ENCODE measurements around the gene CARS1. TPM values are rescaled to one million over a fixed set of nuclear protein-coding genes. Genes with fewer than 3 reads are reported as not detected.

CARS1 gene
- total RNA-seq, 4 donors from 2014 or later, result 29.3 to 50.4 (median 36.4) TPM

- no peak overlapping the region for H3K27ac ChIP-seq
- no peak overlapping the region for H3K4me3 ChIP-seq
- peaks cover 6 to 99% (median 18%) of the 10 kb centered on the region in 3 donors for H3K36me3 ChIP-seq
- H3K9me3 ChIP-seq, result no peaks in the 10 kb centered on the region
- no peaks in the 10 kb centered on the region for H3K27me3 ChIP-seq
- no peaks in the 10 kb centered on the region for H3K4me1 ChIP-seq
- TF ChIP-seq POLR2A (IDR thresholded peaks at IDR 0.05) (no peak), CTCF (IDR thresholded peaks at IDR 0.05) (no peak), EP300 (IDR thresholded peaks at IDR 0.05) (no peak)
- WGBS, 2 donors, result 70 to 82% methylated on average over 5 of the region's 5 CpGs
- DNase-seq (ENCODE audit: low spot score in 2 of 2), result no peak
These were observed 96.1 kb downstream of the CARS1 start for GRCh38 chr11:2961080-2961479.

DNA sequence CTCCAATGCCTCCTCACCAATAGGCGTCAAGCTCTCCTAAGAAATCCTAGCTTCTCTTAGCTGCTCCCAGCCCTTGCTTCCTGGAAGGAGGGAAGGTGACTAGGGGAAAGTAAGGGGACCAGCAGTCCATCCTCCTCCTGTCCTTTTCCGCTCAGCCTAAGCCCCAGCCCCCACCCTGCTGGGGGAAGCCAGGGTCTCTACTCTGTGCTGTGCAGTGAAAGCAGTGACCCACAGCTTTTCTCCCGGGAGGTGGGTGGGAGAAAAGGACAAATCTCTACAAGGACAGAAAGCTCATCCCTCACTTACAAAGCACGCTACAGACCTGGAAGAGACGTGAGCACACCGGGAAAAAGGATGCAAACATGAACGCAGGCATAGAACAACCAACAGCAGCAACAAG lies 97.1 kb downstream of the CARS1 start:
- no peaks in the 10 kb centered on the region for H3K9me3 ChIP-seq
- no peak for DNase-seq (ENCODE audit: low spot score in 2 of 2)
- no peak overlapping the region for H3K4me3 ChIP-seq
- no peaks in the 10 kb centered on the region for H3K27me3 ChIP-seq
- peaks cover 6 to 99% (median 14%) of the 10 kb centered on the region in 3 donors for H3K36me3 ChIP-seq
- no peaks in the 10 kb centered on the region for H3K4me1 ChIP-seq
- 93 to 98% methylated on average over 7 of the region's 7 CpGs for WGBS, 2 donors
- H3K27ac ChIP-seq, result no peak overlapping the region
- no peak for TF ChIP-seq POLR2A (IDR thresholded peaks at IDR 0.05)

DNA sequence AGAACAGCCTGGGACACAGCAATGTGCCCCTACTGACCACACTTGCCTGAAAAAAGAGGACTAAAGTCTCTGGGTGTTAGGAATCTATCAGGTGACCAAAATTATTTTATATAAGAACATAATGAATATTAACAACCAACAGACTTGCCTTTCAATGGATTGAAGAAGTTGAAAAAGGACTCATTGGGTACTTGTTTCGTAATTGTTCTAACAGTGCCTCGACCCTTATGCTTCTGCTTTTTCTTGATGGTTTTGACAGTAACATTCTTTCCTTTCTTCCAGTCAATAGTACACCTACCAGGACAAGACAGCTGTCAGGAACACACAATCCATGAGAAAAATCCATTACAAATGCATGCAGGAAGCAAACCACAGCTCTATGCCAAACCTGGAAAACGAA lies 99.0 kb downstream of the CARS1 start:
- Histone ChIP-seq H3K27me3 (no peaks in the 10 kb centered on the region), H3K4me3 (no peak overlapping the region), H3K36me3 (peaks cover 6 to 99% (median 24%) of the 10 kb centered on the region in 3 donors), H3K4me1 (no peaks in the 10 kb centered on the region), H3K27ac (no peak overlapping the region), H3K9me3 (no peaks in the 10 kb centered on the region)
- no peak for DNase-seq (ENCODE audit: low spot score in 2 of 2)
- 73 to 77% methylated on average over 3 of the region's 3 CpGs for WGBS, 2 donors
- TF ChIP-seq POLR2A (IDR thresholded peaks at IDR 0.05), result no peak

DNA sequence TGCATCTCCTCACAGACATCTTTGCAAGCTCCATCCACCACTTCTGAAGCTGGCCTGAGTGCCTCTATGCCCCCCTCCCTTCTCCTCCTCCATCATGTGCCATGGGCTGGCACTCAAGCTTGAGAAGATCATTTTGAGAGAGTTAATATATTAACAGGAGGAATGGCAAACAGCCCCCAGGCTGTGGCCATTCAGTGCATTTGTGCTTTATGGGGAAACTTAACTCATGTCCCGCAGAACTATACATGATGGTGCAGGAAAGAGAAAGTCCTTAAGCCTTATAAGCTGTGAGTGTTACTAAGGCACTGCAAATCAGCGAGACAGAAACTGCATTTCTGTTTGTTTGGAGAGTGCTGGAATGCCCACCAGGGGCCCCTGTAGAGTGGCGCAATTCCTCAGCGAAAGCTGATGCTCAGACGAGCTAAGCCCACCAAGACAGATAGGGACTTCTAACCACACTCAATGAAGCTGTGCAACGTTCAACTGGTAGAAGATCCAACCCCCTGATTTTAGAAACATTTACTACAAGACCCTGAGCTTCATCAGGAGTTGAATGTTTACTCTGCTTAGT lies 101.2 kb downstream of the CARS1 start:
- 71 to 85% methylated on average over 6 of the region's 6 CpGs for whole genome bisulfite sequencing, 2 donors
- Histone ChIP-seq H3K9me3 (no peaks in the 10 kb centered on the region), H3K27me3 (no peaks in the 10 kb centered on the region), H3K27ac (no peak overlapping the region), H3K4me1 (no peaks in the 10 kb centered on the region), H3K36me3 (peaks cover 6 to 100% (median 28%) of the 10 kb centered on the region in 3 donors), H3K4me3 (no peak overlapping the region)
- no peak for DNase-seq (ENCODE audit: low spot score in 2 of 2)
- TF ChIP-seq POLR2A (IDR thresholded peaks at IDR 0.05) (no peak), CTCF (IDR thresholded peaks at IDR 0.05) (no peak), EP300 (IDR thresholded peaks at IDR 0.05) (no peak)

GRCh38 chr11:2954263-2954662 lies 103.0 kb downstream of the CARS1 start:
- Histone ChIP-seq H3K9me3 (no peaks in the 10 kb centered on the region), H3K4me3 (no peak overlapping the region), H3K4me1 (no peaks in the 10 kb centered on the region), H3K27ac (no peak overlapping the region), H3K36me3 (peaks cover 6 to 100% (median 24%) of the 10 kb centered on the region in 3 donors), H3K27me3 (no peaks in the 10 kb centered on the region)
- no peak for TF ChIP-seq CTCF (IDR thresholded peaks at IDR 0.05)
- TF ChIP-seq POLR2A (IDR thresholded peaks at IDR 0.05), result no peak
- TF ChIP-seq EP300 (IDR thresholded peaks at IDR 0.05), result no peak
- DNase-seq (ENCODE audit: low spot score in 2 of 2), result no peak
- 88 to 92% methylated on average over 6 of the region's 6 CpGs for WGBS, 2 donors

GRCh38 chr11:2952290-2952689 lies 104.9 kb downstream of the CARS1 start:
- H3K27me3 ChIP-seq, result no peaks in the 10 kb centered on the region
- H3K27ac ChIP-seq, result no peak overlapping the region
- H3K36me3 ChIP-seq, result peaks cover 3 to 100% (median 22%) of the 10 kb centered on the region in 3 donors
- TF ChIP-seq POLR2A (IDR thresholded peaks at IDR 0.05) (no peak), CTCF (IDR thresholded peaks at IDR 0.05) (no peak), EP300 (IDR thresholded peaks at IDR 0.05) (no peak)
- H3K4me1 ChIP-seq, result no peaks in the 10 kb centered on the region
- no peak for DNase-seq (ENCODE audit: low spot score in 2 of 2)
- H3K4me3 ChIP-seq, result no peak overlapping the region
- H3K9me3 ChIP-seq, result no peaks in the 10 kb centered on the region
- WGBS, 2 donors, result 70 to 86% methylated on average over 6 of the region's 6 CpGs

Data from tibial nerve (tissue), 4 donors.